K562 (cell line): ENCODE results near the gene GRIK5. TPM values are rescaled to one million over a fixed set of nuclear protein-coding genes. Genes with fewer than 3 reads are reported as not detected.

ENCODE experiments used
- CREM ChIP-seq: IDR thresholded peaks from 2 replicates; pipeline ENCODE4 v1.6.1; 2014; ENCODE audit warnings: antibody characterized with exemption, low read depth
- JUN ChIP-seq, 2 experiments: sonication (generic) in 1 of 2; formaldehyde crosslinking in 1 of 2; IDR thresholded peaks; 2 replicates each; pipeline versions ENCODE4 v1.6.1 to v1.8.0; 2012 to 2022; ENCODE audit warnings: borderline replicate concordance in 2 of 2, mild to moderate bottlenecking in 2 of 2, improper control_type of control experiment in 1 of 2, low read depth in 1 of 2, low read length in 1 of 2, missing genetic modification reagents in 1 of 2
- RB1 ChIP-seq: fragments of 450-650 bp; IDR thresholded peaks from 2 replicates; pipeline ENCODE4 v1.6.1; 2017; ENCODE audit warnings: low read depth, mild to moderate bottlenecking
- SMAD2 ChIP-seq: fragments of 150-350 bp; IDR thresholded peaks from 2 replicates; pipeline ENCODE4 v1.6.1; 2014; ENCODE audit warnings: low read depth, mild to moderate bottlenecking, low read length
- ZKSCAN8 ChIP-seq: fragments of 200-800 bp; sonication (Bioruptor generic); IDR thresholded peaks from 2 replicates; pipeline ENCODE4 v1.6.1; 2016; ENCODE audit warnings: missing genetic modification characterization, missing compliant biosample characterization
- ZNF3 ChIP-seq: fragments of 250-450 bp; sonication (Bioruptor Pico); IDR thresholded peaks from 2 replicates; pipeline ENCODE4 v1.5.0; 2021; ENCODE audit warnings: mild to moderate bottlenecking, moderate library complexity
- ZNF384 ChIP-seq: IDR thresholded peaks from 2 replicates; pipeline ENCODE4 v1.6.1; 2012; ENCODE audit warnings: low read depth, low read length, improper control_type of control experiment
- polyA plus RNA-seq, 8 experiments: library from polyadenylated mRNA; depleted of rRNA in 4 of 8; stranded (reverse) in 5 of 8; unstranded in 3 of 8; fragments of >200 nt; fragmentation: Nextera tagmentation in 2 of 8; fragmentation: Illumina TruSeq in 1 of 8; extraction: Ambion mirVana in 2 of 8; extraction: Trizol in 1 of 8; gene quantifications; 2 replicates each; pipeline versions ENCODE4 v1.2.1 to v1.2.3, GENCODE V29; 2011 to 2014; ENCODE audit warnings: inconsistent platforms in 1 of 8, missing spikeins in 1 of 8
- total RNA-seq, 7 experiments: library from RNA; depleted of rRNA in 6 of 7; stranded (reverse); fragments of >200 nt in 6 of 7; fragmentation: Illumina TruSeq in 2 of 7; extraction: Trizol in 2 of 7; gene quantifications; 2 replicates each; pipeline versions ENCODE4 v1.2.1 to v1.2.3, GENCODE V29; 2011 to 2021; ENCODE audit warnings: low replicate concordance in 1 of 7
- TF ChIP-seq, protein P1 (sequence below): fragments of 450-650 bp; IDR thresholded peaks from 2 replicates; pipeline ENCODE4 v1.7.0; 2016; ENCODE audit warnings: borderline replicate concordance
- TF ChIP-seq, protein P2 (sequence below): fragments of 450-650 bp; formaldehyde crosslinking; IDR thresholded peaks from 2 replicates; pipeline ENCODE4 v1.4.0; 2020; ENCODE audit warnings: mild to moderate bottlenecking, moderate library complexity
- TF ChIP-seq, protein P3 (sequence below): sonication (generic); formaldehyde crosslinking; IDR thresholded peaks from 2 replicates; pipeline ENCODE4 v1.8.1; 2023; ENCODE audit warnings: mild to moderate bottlenecking, missing genetic modification reagents
- TF ChIP-seq, protein P4 (sequence below), 3 experiments: IDR thresholded peaks in 2 of 3; conservative IDR thresholded peaks in 1 of 3; 2 replicates each; pipeline ENCODE4 v1.5.1; 2011 to 2012; ENCODE audit warnings: low read length in 3 of 3, mild to moderate bottlenecking in 3 of 3, control low read depth in 2 of 3, improper control_type of control experiment in 1 of 3, inconsistent platforms in 1 of 3, low read depth in 1 of 3, mixed read lengths in 1 of 3, moderate library complexity in 1 of 3; ENCODE audit not compliant: insufficient read depth in 2 of 3

GRIK5 gene
- total and polyA plus RNA-seq, 9 of the 15 experiments (the other 6 are each of a cell fraction or from before 2014, with no cell fraction given) = 0.04 to 0.55 (median 0.27) TPM; not detected in 2

DNA sequence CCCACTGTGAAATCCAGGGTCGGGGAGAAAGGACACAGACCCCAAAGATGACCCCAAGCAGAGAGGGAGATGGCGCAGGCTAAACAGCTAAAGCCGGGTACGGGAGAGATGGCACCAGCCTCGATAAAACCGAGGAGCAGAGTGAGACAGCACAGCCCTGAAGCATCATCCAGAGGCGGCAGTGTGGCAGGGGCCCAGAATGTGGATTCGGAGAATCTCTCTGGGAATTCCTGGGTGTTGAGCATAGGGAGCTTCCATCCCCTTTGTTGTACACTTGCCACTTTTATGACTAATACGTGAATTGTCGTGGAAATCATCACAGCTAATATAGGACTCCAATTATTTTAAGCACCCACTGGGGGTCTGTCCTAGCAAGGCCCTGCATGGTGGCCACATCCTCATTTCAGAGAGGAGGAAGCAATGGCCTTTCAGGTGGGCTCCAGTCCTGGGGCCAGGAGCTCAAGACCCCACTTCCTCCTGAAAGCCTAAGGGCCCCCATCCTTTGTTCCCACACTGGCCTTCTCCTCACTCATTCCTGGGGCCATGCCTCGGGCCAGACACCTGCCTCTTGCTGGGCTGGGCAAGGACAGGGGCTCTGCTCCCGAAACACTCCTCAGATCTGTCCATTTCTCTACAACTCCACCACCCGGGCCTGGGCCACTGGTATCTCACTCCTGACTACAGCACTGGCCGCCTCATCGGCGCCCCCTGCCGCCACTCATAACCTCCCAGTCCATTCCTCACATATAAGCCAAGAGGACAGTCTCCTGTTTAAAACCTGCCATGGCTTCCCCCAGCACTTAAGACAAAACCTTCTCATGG is 46.7 kb downstream of the GRIK5 start (continued):
- TF ChIP-seq, protein P1, sequence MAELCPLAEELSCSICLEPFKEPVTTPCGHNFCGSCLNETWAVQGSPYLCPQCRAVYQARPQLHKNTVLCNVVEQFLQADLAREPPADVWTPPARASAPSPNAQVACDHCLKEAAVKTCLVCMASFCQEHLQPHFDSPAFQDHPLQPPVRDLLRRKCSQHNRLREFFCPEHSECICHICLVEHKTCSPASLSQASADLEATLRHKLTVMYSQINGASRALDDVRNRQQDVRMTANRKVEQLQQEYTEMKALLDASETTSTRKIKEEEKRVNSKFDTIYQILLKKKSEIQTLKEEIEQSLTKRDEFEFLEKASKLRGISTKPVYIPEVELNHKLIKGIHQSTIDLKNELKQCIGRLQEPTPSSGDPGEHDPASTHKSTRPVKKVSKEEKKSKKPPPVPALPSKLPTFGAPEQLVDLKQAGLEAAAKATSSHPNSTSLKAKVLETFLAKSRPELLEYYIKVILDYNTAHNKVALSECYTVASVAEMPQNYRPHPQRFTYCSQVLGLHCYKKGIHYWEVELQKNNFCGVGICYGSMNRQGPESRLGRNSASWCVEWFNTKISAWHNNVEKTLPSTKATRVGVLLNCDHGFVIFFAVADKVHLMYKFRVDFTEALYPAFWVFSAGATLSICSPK = no peak
- TF ChIP-seq, protein P2, sequence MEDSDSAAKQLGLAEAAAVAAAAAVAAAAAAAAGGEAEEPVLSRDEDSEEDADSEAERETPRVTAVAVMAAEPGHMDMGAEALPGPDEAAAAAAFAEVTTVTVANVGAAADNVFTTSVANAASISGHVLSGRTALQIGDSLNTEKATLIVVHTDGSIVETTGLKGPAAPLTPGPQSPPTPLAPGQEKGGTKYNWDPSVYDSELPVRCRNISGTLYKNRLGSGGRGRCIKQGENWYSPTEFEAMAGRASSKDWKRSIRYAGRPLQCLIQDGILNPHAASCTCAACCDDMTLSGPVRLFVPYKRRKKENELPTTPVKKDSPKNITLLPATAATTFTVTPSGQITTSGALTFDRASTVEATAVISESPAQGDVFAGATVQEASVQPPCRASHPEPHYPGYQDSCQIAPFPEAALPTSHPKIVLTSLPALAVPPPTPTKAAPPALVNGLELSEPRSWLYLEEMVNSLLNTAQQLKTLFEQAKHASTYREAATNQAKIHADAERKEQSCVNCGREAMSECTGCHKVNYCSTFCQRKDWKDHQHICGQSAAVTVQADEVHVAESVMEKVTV (CRISPR knock-in tag) = peak; percentile 66; the same call in 1 of the 2 replicates
- peak; percentile 12; the same call in 1 of the 2 replicates for TF ChIP-seq CREM
- TF ChIP-seq ZNF384 = 0 out of 2 replicates have a peak, but pooled peaks have one; percentile 13
- TF ChIP-seq, protein P3, sequence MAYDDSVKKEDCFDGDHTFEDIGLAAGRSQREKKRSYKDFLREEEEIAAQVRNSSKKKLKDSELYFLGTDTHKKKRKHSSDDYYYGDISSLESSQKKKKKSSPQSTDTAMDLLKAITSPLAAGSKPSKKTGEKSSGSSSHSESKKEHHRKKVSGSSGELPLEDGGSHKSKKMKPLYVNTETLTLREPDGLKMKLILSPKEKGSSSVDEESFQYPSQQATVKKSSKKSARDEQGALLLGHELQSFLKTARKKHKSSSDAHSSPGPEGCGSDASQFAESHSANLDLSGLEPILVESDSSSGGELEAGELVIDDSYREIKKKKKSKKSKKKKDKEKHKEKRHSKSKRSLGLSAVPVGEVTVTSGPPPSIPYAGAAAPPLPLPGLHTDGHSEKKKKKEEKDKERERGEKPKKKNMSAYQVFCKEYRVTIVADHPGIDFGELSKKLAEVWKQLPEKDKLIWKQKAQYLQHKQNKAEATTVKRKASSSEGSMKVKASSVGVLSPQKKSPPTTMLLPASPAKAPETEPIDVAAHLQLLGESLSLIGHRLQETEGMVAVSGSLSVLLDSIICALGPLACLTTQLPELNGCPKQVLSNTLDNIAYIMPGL (CRISPR knock-in tag) = no peak
- 0 out of 2 replicates have a peak, but pooled peaks have one; percentile 32 for TF ChIP-seq RB1
- no peak for TF ChIP-seq ZKSCAN8 (CRISPR knock-in tag)
- TF ChIP-seq JUN (IDR thresholded peaks at IDR 0.05; ENCODE audit: borderline replicate concordance, low read depth, low read length) = 0 out of 2 replicates have a peak, but pooled peaks have one; percentile 6
- TF ChIP-seq JUN (CRISPR knock-in tag; IDR thresholded peaks at IDR 0.05; ENCODE audit: borderline replicate concordance) = no peak
- TF ChIP-seq ZNF3 = no peak
- TF ChIP-seq SMAD2 = no peak
- TF ChIP-seq, protein P4, sequence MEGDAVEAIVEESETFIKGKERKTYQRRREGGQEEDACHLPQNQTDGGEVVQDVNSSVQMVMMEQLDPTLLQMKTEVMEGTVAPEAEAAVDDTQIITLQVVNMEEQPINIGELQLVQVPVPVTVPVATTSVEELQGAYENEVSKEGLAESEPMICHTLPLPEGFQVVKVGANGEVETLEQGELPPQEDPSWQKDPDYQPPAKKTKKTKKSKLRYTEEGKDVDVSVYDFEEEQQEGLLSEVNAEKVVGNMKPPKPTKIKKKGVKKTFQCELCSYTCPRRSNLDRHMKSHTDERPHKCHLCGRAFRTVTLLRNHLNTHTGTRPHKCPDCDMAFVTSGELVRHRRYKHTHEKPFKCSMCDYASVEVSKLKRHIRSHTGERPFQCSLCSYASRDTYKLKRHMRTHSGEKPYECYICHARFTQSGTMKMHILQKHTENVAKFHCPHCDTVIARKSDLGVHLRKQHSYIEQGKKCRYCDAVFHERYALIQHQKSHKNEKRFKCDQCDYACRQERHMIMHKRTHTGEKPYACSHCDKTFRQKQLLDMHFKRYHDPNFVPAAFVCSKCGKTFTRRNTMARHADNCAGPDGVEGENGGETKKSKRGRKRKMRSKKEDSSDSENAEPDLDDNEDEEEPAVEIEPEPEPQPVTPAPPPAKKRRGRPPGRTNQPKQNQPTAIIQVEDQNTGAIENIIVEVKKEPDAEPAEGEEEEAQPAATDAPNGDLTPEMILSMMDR (IDR thresholded peaks at IDR 0.05 in 2 of 3, conservative IDR thresholded peaks at IDR 0.05 in 1 of 3; ENCODE audit: insufficient read depth in 2 of 3, low read depth in 1 of 3, low read length in 3 of 3) = peak; percentile 92 to 94 (median 94)
